ENCODE measurements around the gene SIRT3. TPM values are rescaled to one million over a fixed set of nuclear protein-coding genes. Genes with fewer than 3 reads are reported as not detected.

Gene SIRT3
- polyA plus RNA-seq, 3 donors = 4.3 to 23.7 (median 4.3) TPM

GRCh38 chr11:244376-244775 lies 8.2 kb upstream of the SIRT3 start:
- intact Hi-C loops (cut with micrococcal nuclease) = no loop called here
- TF ChIP-seq CTCF (IDR thresholded peaks at IDR 0.05) = no peak
- no peaks in the 10 kb centered on the region for H3K9me3 ChIP-seq (replicated peaks in 1 of 2; ENCODE audit: control insufficient read depth in 1 of 2, insufficient read depth in 1 of 2, low read length in 2 of 2)
- Mint-ChIP-seq H3K4me1 (peaks cover 2% of the 10 kb centered on the region), H3K36me3 (peaks cover 85 to 93% of the 10 kb centered on the region in 2 donors), H3K27me3 (ENCODE audit: low read depth in 3 of 3) (peaks cover 0 to 2% (median 0%) of the 10 kb centered on the region in 3 donors), H3K4me3 (no peak overlapping the region), H3K27ac (no peak overlapping the region), H3K9me3 (no peaks in the 10 kb centered on the region)
- H3K4me2 ChIP-seq (replicated peaks; ENCODE audit: extremely low read depth, low read length, poor library complexity, severe bottlenecking) = no peak overlapping the region
- WGBS (ENCODE audit: insufficient coverage) = no CpG with 5 or more reads among the region's 2 CpGs
- no peaks in the 10 kb centered on the region for H3K27me3 ChIP-seq (ENCODE audit: control insufficient read depth in 2 of 2, insufficient read depth in 2 of 2, low read length in 2 of 2)
- no peaks in the 10 kb centered on the region for H3K4me1 ChIP-seq (ENCODE audit: control insufficient read depth in 1 of 2, insufficient read depth in 2 of 2, low read length in 2 of 2)
- H4K20me1 ChIP-seq (ENCODE audit: insufficient read depth, low read length) = peaks cover 28% of the 10 kb centered on the region
- no peak overlapping the region for H3K27ac ChIP-seq (ENCODE audit: low read depth in 1 of 2, low read length in 2 of 2)
- H3K9ac ChIP-seq (ENCODE audit: insufficient read depth, low read length, poor library complexity, severe bottlenecking) = no peak overlapping the region
- peaks cover 23% of the 10 kb centered on the region for H3K79me2 ChIP-seq (ENCODE audit: insufficient read depth, low read length)
- no peak overlapping the region for H2AFZ ChIP-seq (ENCODE audit: insufficient read depth, low read depth, low read length, poor library complexity, severe bottlenecking)
- DNase-seq = no peak
- no peak overlapping the region for H3K4me3 ChIP-seq (replicated peaks in 1 of 3; ENCODE audit: low read depth in 2 of 3, low read length in 3 of 3)
- H3K36me3 ChIP-seq (replicated peaks in 1 of 2; ENCODE audit: control insufficient read depth in 1 of 2, insufficient read depth in 2 of 2, low read length in 2 of 2) = peaks cover 81 to 98% of the 10 kb centered on the region in 2 donors

- Mint-ChIP-seq H3K9me3 (no peaks in the 10 kb centered on the region), H3K36me3 (peaks cover 65 to 71% of the 10 kb centered on the region in 2 donors), H3K27ac (peak overlapping the region in 4 of 7 donors; percentile 1 to 48 (median 34)), H3K4me3 (no peak overlapping the region), H3K27me3 (ENCODE audit: low read depth in 3 of 3) (peaks cover 0 to 2% (median 0%) of the 10 kb centered on the region in 3 donors), H3K4me1 (peaks cover 17% of the 10 kb centered on the region)
- H3K4me3 ChIP-seq (replicated peaks in 1 of 3; ENCODE audit: low read depth in 2 of 3, low read length in 3 of 3) = no peak overlapping the region
- peaks cover 49% of the 10 kb centered on the region for H3K79me2 ChIP-seq (ENCODE audit: insufficient read depth, low read length)
- no peak for DNase-seq
- intact Hi-C loops (cut with micrococcal nuclease) = no loop called here
- no peak overlapping the region for H2AFZ ChIP-seq (ENCODE audit: insufficient read depth, low read depth, low read length, poor library complexity, severe bottlenecking)
- H4K20me1 ChIP-seq (ENCODE audit: insufficient read depth, low read length) = peaks cover 36% of the 10 kb centered on the region
- H3K4me2 ChIP-seq (replicated peaks; ENCODE audit: extremely low read depth, low read length, poor library complexity, severe bottlenecking) = no peak overlapping the region
- no peak overlapping the region for H3K9ac ChIP-seq (ENCODE audit: insufficient read depth, low read length, poor library complexity, severe bottlenecking)
- H3K9me3 ChIP-seq (replicated peaks in 1 of 2; ENCODE audit: control insufficient read depth in 1 of 2, insufficient read depth in 1 of 2, low read length in 2 of 2) = no peaks in the 10 kb centered on the region
- peaks cover 12 to 13% of the 10 kb centered on the region in 2 donors for H3K4me1 ChIP-seq (ENCODE audit: control insufficient read depth in 1 of 2, insufficient read depth in 2 of 2, low read length in 2 of 2)
- TF ChIP-seq CTCF (IDR thresholded peaks at IDR 0.05) = no peak
- no peaks in the 10 kb centered on the region for H3K27me3 ChIP-seq (ENCODE audit: control insufficient read depth in 2 of 2, insufficient read depth in 2 of 2, low read length in 2 of 2)
- no peak overlapping the region for H3K27ac ChIP-seq (ENCODE audit: low read depth in 1 of 2, low read length in 2 of 2)
- WGBS (ENCODE audit: insufficient coverage) = 100% methylated on average over 2 of the region's 5 CpGs
- peaks cover 54 to 76% of the 10 kb centered on the region in 2 donors for H3K36me3 ChIP-seq (replicated peaks in 1 of 2; ENCODE audit: control insufficient read depth in 1 of 2, insufficient read depth in 2 of 2, low read length in 2 of 2)
Observed at GRCh38 chr11:241634-242033, 5.5 kb upstream of the SIRT3 start.
